Ishikawa (cell line): ENCODE data around the gene KCNA10.

Experiments
- EP300 ChIP-seq: IDR thresholded peaks from 2 replicates; pipeline ENCODE4 v1.6.1; 2012; ENCODE audit warnings: borderline replicate concordance
- TEAD4 ChIP-seq: IDR thresholded peaks from 2 replicates; pipeline ENCODE4 v1.6.1; 2012

DNA sequence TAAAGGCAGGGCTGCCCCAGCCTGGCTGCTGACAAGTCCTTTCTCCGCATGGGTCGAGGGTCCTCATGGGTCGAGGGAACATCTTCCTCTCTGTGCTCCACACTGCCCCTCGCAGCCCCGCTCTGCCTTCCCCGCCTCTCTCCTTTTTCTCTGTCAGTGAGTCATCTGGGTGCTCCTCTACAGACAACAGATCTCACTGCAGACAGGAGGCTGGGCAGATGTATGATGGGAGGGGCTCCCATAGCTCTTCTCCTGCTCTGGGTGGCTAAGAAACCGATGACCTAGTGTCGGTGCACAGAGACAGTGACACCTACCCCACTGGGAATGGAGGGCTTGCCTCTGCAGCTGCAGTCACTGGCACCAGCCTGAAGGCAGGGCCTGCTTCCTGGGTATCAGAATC lies 5.5 kb downstream of the KCNA10 start:
- no peak for TF ChIP-seq EP300
- TF ChIP-seq TEAD4, result no peak
